ENCODE data around the gene DNAJC28.

DNA sequence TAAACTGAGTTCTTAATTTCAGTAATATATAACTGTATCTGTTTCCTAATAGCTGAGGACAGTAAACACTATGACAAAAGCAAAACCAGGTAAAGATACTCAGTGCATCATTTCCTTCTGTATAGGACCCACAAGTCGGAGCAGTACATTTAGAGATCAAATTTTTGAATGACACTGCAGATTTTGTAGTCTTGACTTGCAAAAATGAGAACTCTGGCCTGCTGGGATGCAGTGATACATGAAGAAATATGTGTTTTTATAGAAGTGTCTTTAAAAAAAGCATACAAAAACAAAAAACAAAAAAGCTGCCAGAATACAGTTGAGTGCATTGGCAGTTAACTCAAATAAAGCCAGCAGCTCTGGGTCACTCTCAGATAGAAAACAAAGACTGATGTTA, 31.4 kb upstream of the DNAJC28 start:
- no peak for TF ChIP-seq REST (IDR thresholded peaks at IDR 0.05; ENCODE audit: low read depth)
- TF ChIP-seq YY1 (IDR thresholded peaks at IDR 0.05; ENCODE audit: low read depth), result no peak

Measured in Ishikawa (cell line).